OCI-M1 (cell line): ENCODE measurements around the gene PLPP3.
A peak's percentile ranks its signal among the peaks of the same experiment; 100 is the strongest.

ENCODE experiments used
- DNase-seq: peaks from one replicate; lab custom pipeline; 2025; lab: John Stamatoyannopoulos, UW

The PLPP3 gene

DNA sequence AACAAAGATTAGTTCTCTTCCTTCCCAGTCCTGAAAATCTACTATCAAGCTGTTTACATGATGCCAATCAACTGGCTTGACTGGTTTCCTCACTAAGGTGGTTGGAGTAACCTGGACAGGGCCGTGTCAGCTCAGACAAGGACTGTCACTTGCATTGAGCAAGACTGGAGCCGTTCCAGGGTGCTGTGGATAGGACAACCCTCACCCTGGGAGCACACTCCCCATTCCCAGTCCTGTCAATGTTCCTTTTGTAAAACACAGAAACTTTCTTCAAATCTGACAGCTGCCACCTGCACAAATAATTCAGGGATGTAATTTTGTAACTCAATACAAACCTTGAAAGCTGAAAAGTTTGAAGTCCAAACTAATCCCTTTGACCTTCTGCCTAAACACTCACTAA, 31.4 kb downstream of the PLPP3 start:
- no peak for DNase-seq

DNA sequence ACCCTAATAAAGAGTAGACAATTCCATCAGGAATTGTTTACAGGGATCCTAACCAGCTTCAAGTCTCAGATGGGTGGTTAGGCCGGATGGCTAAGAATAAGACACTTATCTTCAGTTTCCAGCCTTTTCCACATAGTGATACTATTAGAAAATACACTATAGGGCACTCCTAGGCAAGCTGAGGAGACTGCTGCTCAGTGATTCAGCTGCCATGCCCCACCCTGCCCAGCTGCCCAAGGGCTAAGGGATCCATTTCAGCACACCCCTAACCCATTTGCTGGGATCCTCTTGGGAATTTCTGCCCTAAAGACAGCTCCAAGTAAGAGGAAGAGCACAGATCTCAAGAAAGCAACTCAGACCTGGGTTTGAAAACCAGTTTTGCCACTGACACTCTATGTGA, 31.9 kb downstream of the PLPP3 start:
- no peak for DNase-seq

DNA sequence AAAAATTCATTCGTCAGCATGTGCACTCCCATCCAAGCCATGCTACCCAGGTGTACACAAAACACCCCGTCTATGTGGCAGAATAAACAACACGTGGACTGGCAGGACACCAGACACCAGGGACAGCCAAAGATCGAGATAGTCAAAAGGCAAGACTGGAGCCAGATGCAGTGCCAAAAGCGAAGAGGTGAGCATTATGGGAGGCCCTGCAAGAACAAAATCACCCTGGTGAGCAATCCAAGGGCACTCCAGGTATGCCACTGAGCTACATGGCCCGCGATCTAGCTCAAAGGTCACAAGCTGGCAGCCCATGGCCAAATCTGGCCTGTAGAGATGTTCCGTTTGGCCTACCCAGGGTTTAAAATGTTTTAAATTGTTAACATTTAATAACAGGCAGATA, 33.7 kb downstream of the PLPP3 start:
- DNase-seq, result no peak

DNA sequence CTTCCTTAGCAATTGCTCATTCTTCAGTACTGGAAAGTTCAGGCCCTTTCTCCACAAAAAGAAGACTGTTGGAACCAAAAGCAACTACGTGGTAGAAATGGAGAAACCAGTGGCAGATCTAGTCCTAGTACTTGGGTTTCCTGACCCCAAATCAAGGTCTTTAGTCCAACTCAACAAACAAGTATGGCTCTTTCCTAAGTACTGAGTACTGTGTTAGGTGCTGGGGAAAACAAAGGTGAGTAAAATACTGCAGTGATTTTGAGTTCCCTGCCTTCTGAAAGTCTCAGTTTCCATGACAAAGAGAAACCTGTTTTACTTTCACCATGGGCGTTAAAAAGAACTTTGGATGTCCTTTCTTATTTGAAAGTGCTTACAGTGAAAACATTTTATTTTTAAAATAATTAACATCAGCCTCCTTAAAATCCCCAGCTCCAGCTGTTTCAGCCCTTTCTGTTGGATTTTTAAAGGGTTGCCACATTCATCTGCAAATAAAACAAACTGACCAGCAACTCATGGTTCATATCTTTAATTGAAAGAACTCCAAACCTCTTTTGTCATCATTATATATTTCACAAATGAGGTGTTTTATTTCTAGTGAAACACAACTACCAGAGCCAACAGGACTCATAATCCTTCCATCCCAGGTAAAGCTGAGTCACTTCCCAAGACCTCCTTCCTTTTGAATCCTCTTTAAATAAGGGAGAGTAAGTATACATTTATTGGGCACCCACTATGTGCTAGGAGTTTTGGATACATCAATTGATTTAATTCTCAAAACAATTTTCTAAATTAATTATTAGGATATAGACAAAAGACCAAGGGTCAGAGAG, 35.4 kb downstream of the PLPP3 start:
- no peak for DNase-seq

DNA sequence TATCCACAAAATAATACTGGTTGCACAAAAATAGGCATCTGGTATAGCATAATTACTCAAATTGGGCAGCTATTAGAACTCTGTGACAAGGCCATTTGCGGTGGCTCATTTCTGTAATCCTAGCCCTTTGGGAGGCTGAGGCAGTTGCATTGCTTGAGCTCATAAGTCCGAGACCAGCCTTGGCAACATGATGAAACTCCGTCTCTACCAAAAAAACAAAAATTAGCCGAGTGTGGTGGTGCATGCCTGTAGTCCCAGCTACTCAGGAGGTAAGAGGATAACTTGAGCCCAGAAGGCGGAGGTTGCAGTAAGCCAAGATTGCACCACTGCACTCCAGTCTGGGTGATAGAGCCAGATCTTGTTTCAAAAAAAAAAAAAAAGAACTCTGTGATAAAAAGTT, 36.7 kb downstream of the PLPP3 start:
- DNase-seq, result no peak

DNA sequence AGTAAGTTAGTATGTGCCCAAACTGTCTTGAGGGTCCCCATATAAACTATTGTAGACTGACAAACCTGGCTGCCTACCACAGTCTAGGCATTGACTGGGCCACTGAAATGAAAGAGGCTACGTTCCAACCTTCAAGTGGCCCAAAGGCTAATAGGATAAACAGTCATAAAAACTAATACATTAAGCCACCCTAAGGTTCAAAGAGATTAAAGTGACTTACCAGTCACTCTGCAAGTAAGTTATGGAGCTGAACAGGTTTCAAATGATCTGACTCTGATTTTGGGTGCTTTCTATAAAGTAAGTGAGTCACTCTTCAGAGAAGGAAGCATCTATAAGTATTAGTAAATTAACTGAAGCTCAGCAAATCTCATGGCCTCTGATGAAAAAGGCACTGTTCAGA, 38.0 kb downstream of the PLPP3 start:
- DNase-seq, result no peak

DNA sequence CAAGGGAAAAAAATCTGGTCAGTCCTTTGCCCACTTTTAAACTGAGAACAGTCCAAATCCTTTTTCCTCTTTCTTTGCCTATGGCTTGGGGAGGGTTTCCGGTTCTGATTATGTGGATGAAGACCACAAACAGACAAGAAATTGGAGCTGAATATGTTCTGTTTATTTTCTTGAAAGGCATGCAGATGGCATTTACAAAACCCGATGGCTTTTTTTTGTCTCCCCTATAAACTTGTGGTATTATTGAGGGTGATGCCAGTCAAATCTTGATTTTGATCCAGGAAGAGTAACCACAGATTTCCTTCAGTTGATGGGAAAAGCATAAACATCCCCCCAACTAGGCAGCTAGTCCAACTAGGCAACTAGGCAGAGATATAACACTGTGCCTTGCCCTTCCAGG, 38.9 kb downstream of the PLPP3 start:
- DNase-seq, result no peak

DNA sequence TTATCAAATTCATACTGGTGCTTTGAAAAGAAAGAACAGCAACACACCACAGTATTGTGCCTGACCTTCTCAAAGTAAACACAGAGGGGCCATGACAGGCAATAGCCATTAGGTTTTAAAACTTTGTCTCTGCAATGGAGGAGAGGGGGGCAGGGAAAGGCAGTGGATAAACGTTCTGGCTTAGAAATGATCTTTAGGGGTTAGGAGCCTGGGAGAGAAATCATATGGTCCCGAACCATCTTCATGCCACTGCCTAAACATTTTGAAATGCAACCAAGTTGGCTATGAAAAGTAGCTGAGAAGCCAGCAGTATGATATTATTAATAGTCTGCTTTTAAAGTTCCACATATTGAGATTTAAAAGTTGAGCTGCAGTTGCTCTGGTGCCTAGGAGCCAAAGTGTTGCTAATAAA, 39.8 kb downstream of the PLPP3 start:
- no peak for DNase-seq

DNA sequence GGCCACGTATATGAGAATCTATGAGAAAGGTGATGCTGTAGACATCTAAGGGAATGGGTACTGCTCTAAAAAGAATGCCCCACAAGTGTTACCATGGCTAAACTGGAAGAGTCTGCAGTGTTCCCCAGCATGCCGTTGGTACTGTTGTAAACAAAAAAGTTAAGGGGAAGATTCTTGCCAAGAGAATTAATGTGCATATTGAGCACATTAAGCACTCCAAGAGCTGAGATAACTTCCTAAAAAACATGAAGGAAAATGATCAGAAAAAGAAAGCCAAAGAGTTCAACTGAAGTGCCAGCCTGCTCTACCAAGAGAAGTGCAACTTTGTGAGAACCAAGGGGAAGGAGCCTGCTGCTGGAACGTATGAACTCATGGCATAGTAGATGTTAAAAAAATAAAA, 40.8 kb downstream of the PLPP3 start:
- DNase-seq, result no peak

DNA sequence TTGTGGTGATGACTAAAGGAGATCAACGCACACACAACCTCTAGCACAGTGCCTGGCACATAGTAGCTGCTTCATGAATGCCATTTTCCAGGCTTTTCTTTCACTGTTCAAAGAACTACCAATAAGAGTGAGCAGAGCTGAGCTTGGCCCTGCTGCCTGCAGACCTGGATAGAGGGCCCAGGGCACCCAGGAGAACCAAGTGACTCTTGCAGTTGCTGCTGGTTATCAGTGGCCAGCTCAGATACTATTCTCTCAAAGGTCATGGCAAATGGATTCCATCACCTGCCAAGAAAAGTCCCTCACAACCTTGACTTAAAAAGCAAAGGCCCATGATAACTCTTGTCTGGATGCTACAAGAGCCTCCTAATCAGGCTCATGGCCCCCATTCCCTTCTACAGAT, 41.7 kb downstream of the PLPP3 start:
- DNase-seq, result no peak

DNA sequence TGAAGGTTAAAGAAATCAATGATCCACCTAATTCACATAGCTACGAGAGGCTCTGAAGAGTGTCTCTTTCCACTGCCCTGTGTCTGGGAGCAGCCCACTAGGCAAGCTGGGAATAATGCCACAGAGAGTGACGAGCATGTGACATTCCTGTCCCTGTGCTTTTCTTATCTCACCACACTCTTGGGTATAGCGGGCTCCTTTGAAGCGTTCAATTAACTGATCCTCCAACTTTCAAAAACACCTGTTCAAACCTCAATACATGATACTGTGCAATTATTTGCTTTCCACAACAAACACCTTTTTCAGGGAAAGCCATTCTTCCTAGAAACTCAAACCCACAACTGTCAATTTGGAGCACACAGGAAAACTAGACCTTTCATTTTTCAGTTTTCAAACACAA, 43.4 kb downstream of the PLPP3 start:
- DNase-seq, result no peak

DNA sequence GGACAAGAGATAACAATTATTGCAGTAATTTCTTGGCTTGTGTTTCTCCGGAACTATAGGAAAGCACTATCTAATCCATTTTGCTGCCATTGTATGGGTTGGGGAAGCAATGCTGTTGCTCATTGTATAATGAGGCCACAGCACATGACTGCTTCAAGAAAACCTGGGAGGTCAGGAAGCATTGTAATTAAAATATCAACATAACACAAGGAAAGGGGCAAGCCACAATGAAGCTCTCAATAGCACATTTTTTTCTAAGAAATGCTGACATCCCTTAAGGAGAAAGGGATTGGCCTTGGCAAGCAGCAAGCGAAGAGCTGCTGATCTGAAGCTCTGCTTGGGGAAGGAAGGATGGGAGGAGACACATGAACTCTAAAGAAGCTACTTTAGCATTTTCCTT, 44.0 kb downstream of the PLPP3 start:
- DNase-seq, result no peak

DNA sequence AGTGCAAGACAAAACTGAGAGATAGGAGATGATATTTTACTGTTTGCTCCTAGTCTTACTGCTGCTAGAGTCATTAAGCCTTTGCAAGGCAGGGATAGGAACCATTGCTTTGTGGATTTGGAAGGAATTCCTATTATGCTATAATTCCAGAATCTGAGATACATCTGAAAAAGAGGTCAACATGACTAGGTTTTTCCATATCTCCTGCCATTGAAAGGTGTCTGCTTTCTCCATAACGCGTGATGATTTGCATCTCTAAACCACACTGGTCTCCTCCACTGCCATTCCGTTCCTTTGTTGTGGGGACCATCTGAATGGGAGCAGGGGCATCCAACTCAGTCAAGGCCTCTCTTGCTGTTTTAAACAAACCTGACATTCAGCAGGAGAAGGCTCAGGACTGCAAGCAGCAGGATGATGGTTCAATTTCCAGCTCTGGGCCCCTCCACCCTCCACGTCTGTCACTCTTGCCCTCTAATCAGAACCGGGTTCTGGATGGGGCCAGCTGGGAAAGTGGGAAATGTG, 45.2 kb downstream of the PLPP3 start:
- no peak for DNase-seq

DNA sequence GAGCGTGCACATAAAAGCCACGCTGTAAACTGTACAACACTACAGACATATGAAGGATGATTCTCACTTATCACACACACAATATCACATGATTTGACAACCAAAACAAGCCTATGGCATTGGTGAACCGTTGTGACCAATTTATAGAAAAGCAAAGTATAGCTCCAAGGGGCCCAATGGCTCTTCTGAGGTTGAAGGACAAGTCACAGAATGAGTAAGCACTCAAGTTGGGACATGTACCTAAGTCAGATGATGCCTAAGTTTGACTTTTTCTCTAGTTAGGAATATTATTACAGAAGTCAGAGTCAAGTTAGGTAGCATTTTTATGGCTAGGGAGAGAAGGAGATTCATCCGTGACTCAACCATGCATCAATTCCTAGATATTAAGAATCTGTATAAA, 45.7 kb downstream of the PLPP3 start:
- no peak for DNase-seq

DNA sequence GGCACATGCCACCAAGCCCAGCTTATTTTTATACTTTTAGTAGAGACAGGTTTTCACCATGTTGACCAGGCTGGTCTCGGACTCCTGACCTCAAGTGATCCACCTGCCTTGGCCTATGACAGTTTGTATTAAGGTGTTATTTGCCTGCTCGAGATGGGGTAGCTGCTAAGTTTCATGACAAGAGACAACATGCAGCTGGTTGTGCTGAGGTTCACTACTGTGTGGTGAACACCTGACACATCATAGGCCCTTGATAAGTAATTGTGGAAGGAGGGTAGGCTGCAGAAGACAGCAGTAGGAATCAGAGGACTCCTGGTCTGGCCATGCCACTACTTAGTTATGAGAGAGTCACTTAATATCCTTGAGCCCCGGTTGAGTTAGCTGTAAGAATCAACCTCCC, 46.2 kb downstream of the PLPP3 start:
- DNase-seq, result no peak

DNA sequence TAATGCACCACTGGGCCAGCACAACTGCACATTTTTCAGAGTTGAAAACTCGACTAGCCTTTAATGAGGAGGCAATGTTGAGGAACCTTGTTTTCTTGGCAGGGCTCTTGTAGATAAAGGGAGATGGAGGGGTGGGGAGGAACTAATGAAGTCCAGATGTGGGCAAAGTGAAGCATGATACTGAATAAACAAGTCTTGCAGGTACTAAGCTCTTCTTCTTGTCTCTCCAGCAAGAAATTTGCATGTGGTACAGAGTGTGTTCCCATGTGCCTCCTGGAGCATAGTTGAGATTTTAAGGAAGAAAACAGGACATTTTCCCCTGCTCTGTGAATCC, 47.0 kb downstream of the PLPP3 start:
- DNase-seq, result no peak

DNA sequence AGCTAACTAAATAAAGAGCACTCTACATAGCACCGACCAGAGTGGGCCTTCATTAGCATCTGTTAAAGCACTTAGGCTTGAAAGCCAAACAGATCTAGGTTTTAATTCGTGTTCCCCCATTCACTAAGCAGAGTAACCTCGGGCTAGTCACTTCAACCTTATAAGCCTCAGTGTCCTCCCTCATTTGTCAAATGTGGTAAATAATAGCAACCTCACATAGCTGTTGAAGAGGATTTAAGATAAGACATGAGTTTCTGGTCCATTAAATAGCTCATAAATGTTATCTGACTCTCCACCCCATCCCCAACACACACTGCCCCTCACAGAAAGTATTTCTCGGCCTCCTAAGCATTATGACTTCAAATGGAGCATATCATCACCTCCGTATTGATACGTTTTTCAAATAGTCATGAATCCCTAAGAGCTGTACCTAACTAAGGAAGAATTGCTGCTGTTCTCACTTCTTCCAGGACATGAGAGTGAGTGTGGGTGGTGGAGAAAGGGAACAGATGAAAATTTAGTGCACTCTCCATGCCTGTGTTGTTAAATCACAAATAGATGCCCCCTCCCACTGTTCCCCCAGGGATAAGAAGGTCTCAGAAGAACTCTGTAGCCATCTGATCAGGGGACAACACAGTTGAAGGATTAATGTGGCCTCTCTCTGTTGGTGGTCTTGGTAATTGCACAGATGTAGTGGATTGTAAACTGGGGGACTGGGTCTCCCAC, 47.6 kb downstream of the PLPP3 start:
- no peak for DNase-seq

DNA sequence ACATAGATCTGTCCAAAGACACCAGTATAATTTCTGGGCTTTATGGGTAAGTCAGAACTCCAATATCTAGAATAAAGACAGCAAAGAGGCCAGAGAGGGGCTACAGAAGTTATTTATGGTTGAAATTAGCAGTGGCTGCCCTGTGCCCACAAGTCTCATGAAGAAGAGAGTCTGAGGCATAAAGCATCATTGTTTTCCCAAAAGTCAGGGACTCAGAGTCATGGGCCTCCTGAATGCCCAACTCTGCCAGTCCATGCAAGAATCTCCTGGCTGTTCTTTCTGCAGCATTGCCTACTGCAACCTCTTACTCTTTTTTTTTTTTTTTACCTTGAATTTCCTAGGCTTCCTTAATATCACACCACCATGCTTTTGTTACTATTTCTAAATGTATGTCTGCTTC, 49.6 kb downstream of the PLPP3 start:
- no peak for DNase-seq

DNA sequence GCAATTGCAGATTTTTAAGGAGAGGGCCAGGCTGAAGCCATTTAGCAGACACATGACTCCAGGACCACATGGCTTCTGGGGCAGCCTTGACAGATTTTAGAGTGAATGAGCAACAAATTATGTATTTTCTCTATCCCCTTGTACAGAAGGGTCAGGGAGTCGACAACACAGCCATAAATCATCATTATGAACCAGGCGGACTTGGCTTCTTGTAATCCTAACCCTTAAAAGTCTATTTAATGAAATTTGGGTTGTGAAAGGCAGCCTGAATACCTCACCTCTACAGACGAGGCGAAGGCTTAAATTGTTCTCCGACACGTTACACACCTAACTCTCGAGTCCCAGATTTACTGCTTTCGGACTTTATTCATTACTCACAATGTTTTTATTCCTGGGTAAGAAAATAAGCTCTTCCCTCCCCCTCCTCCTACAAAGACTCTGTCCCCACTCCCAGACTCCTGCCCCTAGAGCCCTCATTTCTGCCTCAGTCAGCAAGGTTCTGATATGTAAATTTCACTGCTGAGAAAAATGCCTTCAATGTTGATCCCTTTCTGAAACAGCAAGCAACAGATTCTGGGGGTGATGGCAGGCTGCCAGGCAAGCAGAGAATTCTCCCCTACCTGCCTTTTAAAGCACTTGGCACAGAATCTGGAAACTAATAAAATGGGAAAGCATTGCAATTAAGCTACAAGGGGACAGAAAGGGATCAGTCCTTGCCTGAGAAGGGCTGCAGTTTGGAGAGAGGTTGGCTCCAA, 51.6 kb downstream of the PLPP3 start:
- no peak for DNase-seq

DNA sequence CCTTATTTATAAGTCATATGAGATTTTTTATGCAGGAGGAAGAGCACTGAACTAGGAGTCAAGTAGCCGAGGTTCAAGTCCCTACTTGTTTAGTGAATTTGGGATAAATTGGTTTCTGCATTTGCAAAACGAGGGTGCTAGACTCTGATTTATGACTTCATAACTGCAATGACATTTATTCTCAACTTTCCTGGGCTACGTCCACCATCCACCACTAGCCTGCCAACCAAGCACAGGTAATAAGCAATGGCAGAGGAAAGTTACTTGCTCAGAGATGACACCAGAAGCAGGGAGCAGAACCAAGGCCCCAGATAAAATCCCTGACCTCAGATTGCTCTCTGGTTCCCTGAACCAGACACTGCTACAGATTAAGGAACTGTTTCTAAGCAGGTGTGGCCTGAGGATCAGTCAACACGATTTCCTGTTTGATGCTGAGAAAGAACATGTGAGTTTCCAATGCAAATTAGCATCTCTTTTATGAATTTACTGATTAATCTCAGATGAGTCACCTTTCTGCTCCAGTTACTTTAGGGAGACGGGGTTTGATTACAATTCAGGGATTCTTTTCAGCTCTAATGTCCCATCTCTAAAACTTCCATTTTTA, 52.7 kb downstream of the PLPP3 start:
- no peak for DNase-seq

DNA sequence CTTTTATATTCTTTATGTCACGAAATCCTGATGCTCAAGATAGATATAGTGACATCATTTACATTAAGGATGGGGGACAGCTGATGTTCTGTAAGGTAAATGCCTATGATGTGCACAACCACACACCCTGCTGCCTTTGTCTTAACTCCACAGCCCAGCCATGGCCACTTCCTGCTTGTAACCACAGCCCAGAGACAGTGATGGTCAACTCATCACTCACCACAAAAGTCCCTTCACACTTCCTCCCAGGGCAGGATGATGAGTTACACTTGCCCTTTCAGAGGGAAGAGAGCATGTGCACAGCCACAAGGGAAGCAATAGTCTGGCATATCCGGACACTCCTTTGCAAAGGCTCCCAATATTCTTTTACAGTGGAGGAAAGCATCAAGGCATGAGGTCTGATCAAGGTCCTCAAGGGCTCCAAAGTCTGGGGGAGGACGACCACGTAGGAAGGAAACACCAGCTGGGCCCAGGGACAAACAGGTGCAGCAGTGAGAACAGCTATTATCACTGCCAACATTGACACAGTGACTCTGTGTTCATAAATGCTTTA, 53.8 kb downstream of the PLPP3 start:
- DNase-seq, result peak; percentile 49

DNA sequence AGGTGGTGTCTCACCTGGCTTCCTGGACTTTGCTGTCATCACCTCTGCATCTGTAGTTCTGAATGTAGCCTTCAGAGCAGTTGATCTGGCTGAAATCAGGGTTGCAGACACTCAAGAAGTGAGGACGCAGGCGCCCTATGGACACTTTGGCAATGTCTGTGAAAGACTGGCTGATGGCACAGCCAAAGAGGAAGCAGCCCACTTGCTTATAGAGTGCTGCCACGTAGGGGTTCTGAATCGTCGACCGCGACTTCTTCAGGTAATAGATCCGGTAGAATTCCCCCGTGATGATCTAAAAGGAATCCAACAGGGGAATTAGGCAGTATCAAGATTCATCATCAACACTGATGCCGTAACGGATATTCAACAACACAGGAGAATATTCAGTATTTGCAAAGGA, 55.1 kb downstream of the PLPP3 start:
- DNase-seq, result no peak
